CD4-positive, alpha-beta memory T cell (primary cell): ENCODE measurements around the gene RTF1. TPM values are rescaled to one million over a fixed set of nuclear protein-coding genes. Genes with fewer than 3 reads are reported as not detected.

Source experiments
- CTCF ChIA-PET: fragments of 350-600 bp; sonication (Branson Sonifier 250); formaldehyde crosslinking; loops from one replicate; lab custom pipeline; 2021; ENCODE audit warnings: inconsistent platforms; ENCODE audit not compliant: partially characterized antibody; lab: Charles Lee
- POLR2A ChIA-PET: fragments of 350-600 bp; sonication (Branson Sonifier 250); formaldehyde crosslinking; loops from one replicate; lab custom pipeline; 2021; ENCODE audit not compliant: partially characterized antibody; lab: Charles Lee
- DNase-seq, 5 donors: peaks; one replicate each; pipeline versions ENCODE4 v3.0.0 to v3.0.0-alpha.2; 2020 to 2022; ENCODE audit warnings: mixed read lengths in 1 of 5
- H3K27ac ChIP-seq: one replicate; pipeline ENCODE4 v1.7.0; 2013; ENCODE audit warnings: low read depth, low read length
- H3K27me3 ChIP-seq: 2 replicates; pipeline ENCODE4 v1.7.0; 2013; ENCODE audit warnings: mild to moderate bottlenecking, low read length, moderate library complexity; ENCODE audit not compliant: insufficient read depth
- H3K36me3 ChIP-seq: 2 replicates; pipeline ENCODE4 v1.7.0; 2013; ENCODE audit warnings: mild to moderate bottlenecking, low read length, moderate library complexity; ENCODE audit not compliant: insufficient read depth
- H3K4me1 ChIP-seq: 2 replicates; pipeline ENCODE4 v1.7.0; 2013; ENCODE audit warnings: mild to moderate bottlenecking, low read length, moderate library complexity; ENCODE audit not compliant: insufficient read depth
- H3K4me3 ChIP-seq, 2 donors: one replicate each; pipeline ENCODE4 v1.7.0; 2013; ENCODE audit warnings: low read length in 2 of 2, mild to moderate bottlenecking in 1 of 2
- H3K9me3 ChIP-seq, 2 donors: one replicate each; pipeline ENCODE4 v1.7.0; 2013; ENCODE audit warnings: low read length in 2 of 2, control low read depth in 1 of 2; ENCODE audit not compliant: control insufficient read depth in 1 of 2
- H3K27ac Mint-ChIP-seq, 7 donors: one replicate each; pipeline ENCODE4 v1.8.0; 2020 to 2021; ENCODE audit warnings: mixed read lengths in 7 of 7, mild to moderate bottlenecking in 6 of 7, inconsistent platforms in 3 of 7, moderate library complexity in 3 of 7
- H3K27me3 Mint-ChIP-seq, 2 donors: one replicate each; pipeline ENCODE4 v1.8.0; 2020 to 2021; ENCODE audit warnings: mixed read lengths in 2 of 2
- H3K36me3 Mint-ChIP-seq, 2 donors: one replicate each; pipeline ENCODE4 v1.8.0; 2020 to 2021; ENCODE audit warnings: mixed read lengths in 2 of 2, inconsistent platforms in 1 of 2, mild to moderate bottlenecking in 1 of 2
- H3K4me1 Mint-ChIP-seq, 4 donors: one replicate each; pipeline ENCODE4 v1.8.0; 2020 to 2021; ENCODE audit warnings: mixed read lengths in 4 of 4, mild to moderate bottlenecking in 1 of 4
- H3K4me3 Mint-ChIP-seq, 8 donors: one replicate each; pipeline ENCODE4 v1.8.0; 2020 to 2021; ENCODE audit warnings: mixed read lengths in 8 of 8, mild to moderate bottlenecking in 7 of 8, moderate library complexity in 6 of 8, inconsistent platforms in 3 of 8
- H3K9me3 Mint-ChIP-seq, 8 donors: one replicate each; pipeline ENCODE4 v1.8.0; 2020 to 2021; ENCODE audit warnings: mixed read lengths in 8 of 8, mild to moderate bottlenecking in 5 of 8, inconsistent platforms in 3 of 8, moderate library complexity in 1 of 8
- intact Hi-C: fragments of 100-400 bp; cut with micrococcal nuclease; formaldehyde crosslinking; loops from one replicate; pipeline ENCODE4 v1.15.1; 2023
- polyA plus RNA-seq, 2 donors: library from polyadenylated mRNA; unstranded; fragments of 300-500 nt; fragmentation: Illumina TruSeq; gene quantifications; one replicate each; pipeline ENCODE4 v1.2.3, GENCODE V29; 2021
- total RNA-seq, 2 experiments: library from RNA; stranded (reverse); gene quantifications; one replicate each; pipeline ENCODE4 v1.2.3, GENCODE V29; 2021

RTF1 gene
- total and polyA plus RNA-seq, 4 experiments from 2014 or later, result 7.4 to 35.9 (median 30.8) TPM

DNA sequence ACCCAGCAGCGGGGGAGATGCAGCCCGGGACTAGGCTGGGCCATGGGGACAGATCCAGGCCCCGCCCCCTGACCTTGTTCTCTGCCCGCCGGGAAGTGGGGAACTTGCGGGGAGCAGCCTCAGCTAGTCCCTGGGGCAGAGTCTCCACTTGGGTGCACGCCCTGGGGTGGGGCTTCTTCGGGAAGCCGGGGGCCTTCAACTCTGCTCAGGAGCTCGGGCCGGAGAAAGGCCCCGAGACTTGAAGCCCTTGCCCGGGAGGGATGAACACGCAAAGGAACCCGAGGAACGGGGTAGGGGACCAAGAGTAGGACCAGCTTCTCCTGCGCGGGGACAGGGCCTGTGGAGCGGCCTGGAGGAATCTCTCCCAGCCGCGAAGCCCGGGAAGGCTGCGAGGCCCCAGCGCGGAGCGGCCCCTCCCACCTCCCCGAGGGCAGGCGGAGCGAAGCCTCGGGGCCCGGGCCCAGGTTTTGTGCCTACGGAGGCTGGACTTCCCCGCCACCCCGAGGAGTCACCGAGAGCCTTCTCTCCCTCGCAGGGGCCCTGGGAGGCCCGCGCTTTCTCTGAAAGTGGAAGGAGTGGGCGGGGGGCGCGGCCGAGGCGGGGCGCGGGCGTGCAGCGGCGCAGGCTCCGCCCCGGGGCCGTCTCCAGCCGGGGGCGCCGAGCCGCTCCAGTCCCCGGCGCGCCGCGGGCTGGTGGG, 76.5 kb downstream of the RTF1 start, which contains the start of gene ITPKA:
Gene ITPKA, plus strand, starts transcription at position 670 of the 697 bp plus-strand sequence. CDS start 54 bp downstream, outside the sequence.
- peak; percentile 62 to 87 (median 66) for DNase-seq
- intact Hi-C loops, result loop anchor here (1.0 kb wide), 1 partner anchor 9 kb away; no protein-coding TSS in a partner anchor
- H3K27me3 Mint-ChIP-seq, result peaks cover 9 to 13% of the 10 kb centered on the region in 2 donors
- peaks cover 0 to 2% of the 10 kb centered on the region in 2 donors for H3K36me3 Mint-ChIP-seq
- POLR2A ChIA-PET, result interaction anchor here (1.0 to 1.9 kb wide), 7 partner anchors 8 to 51 kb away, joined by 3 to 10 read pairs (median 4); partner anchors contain the start of genes LTK and RPAP1
- Histone ChIP-seq H3K27me3 (peaks cover 19% of the 10 kb centered on the region), H3K4me3 (peak within 1 kb of the TSS; percentile 27 to 55), H3K9me3 (no peaks in the 10 kb centered on the region), H3K4me1 (peaks cover 39% of the 10 kb centered on the region), H3K27ac (peak within 1 kb of the TSS; percentile 48), H3K36me3 (no peaks in the 10 kb centered on the region)
- H3K27ac Mint-ChIP-seq, result peak within 1 kb of the TSS in 6 of 7 donors; percentile 42 to 79 (median 57)
- no peaks in the 10 kb centered on the region for H3K9me3 Mint-ChIP-seq
- peak within 1 kb of the TSS; percentile 79 to 91 (median 87) for H3K4me3 Mint-ChIP-seq
- peaks cover 11 to 23% (median 15%) of the 10 kb centered on the region in 4 donors for H3K4me1 Mint-ChIP-seq
- CTCF ChIA-PET, result interaction anchor here (0.6 to 2.2 kb wide), 3 partner anchors 14 to 179 kb away, joined by 3 to 7 read pairs (median 6); no protein-coding TSS in a partner anchor

DNA sequence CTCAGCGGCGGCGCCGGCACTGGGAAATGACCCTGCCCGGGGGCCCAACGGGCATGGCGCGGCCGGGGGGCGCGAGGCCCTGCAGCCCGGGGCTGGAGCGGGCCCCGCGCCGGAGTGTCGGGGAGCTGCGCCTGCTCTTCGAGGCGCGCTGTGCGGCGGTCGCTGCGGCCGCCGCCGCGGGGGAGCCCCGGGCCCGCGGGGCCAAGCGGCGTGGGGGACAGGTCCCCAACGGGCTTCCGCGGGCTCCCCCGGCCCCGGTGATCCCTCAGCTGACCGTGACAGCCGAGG, 77.0 kb downstream of the RTF1 start:
- Histone ChIP-seq H3K27ac (no peak overlapping the region), H3K27me3 (peaks cover 19% of the 10 kb centered on the region), H3K9me3 (no peaks in the 10 kb centered on the region), H3K4me1 (peaks cover 39% of the 10 kb centered on the region), H3K36me3 (no peaks in the 10 kb centered on the region), H3K4me3 (peak overlapping the region in 1 of 2 donors; percentile 45)
- Mint-ChIP-seq H3K4me3 (no peak overlapping the region), H3K36me3 (peaks cover 0 to 2% of the 10 kb centered on the region in 2 donors), H3K9me3 (no peaks in the 10 kb centered on the region), H3K4me1 (peaks cover 11 to 23% (median 15%) of the 10 kb centered on the region in 4 donors), H3K27me3 (peaks cover 14 to 18% of the 10 kb centered on the region in 2 donors), H3K27ac (no peak overlapping the region)
- intact Hi-C loops, result loop anchor here (1.0 kb wide), 1 partner anchor 8 kb away; no protein-coding TSS in a partner anchor
- DNase-seq, result no peak
- ChIA-PET POLR2A (interaction anchor here (1.0 to 1.9 kb wide), 8 partner anchors 8 to 50 kb away, joined by 3 to 10 read pairs (median 4); partner anchors contain the start of genes LTK and RPAP1), CTCF (interaction anchor here (0.6 to 2.2 kb wide), 2 partner anchors 13 to 179 kb away, joined by 3 to 7 read pairs; no protein-coding TSS in a partner anchor)

DNA sequence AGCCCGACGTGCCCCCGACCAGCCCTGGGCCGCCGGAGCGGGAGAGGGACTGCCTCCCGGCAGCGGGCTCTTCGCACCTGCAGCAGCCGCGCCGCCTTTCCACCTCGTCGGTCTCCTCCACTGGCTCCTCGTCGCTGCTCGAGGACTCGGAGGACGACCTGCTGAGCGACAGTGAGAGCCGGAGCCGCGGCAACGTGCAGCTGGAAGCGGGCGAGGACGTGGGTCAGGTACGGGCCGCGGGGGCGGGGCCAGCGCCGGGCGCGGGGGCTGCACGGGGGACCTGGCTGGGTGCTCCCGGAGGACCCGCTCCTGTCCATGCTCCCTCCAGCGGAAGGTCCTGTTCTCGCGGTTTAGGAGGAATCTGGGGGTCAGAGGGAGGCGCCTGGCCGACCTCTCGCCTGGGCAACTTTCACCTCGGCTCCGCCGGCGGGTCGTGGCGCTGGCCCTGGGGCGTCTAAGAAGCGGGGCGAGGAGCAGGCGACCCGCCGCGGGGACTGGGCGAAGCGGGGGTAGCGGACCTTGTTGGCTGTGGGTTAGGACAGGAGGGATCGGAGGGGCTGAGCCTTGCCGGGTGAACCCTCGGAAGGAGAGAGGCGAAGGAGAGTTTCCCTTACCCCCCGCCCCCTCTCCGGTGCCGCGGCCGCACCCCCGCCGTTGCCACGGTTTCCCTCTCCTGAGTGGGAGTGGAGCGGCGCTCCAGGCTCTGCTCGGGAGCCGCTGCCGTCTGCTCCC, 77.5 kb downstream of the RTF1 start:
- intact Hi-C loops, result no loop called here
- no peak overlapping the region for H3K27ac ChIP-seq
- H3K4me1 ChIP-seq, result peaks cover 39% of the 10 kb centered on the region
- H3K27me3 Mint-ChIP-seq, result peaks cover 18 to 20% of the 10 kb centered on the region in 2 donors
- peak overlapping the region in 1 of 2 donors; percentile 45 for H3K4me3 ChIP-seq
- DNase-seq, result peak in 3 of 5 donors; percentile 35 to 44 (median 39)
- no peaks in the 10 kb centered on the region for H3K9me3 Mint-ChIP-seq
- H3K4me1 Mint-ChIP-seq, result peaks cover 11 to 23% (median 15%) of the 10 kb centered on the region in 4 donors
- ChIA-PET CTCF (no interaction called here), POLR2A (interaction anchor here (1.1 to 1.9 kb wide), 6 partner anchors 7 to 50 kb away, joined by 4 to 10 read pairs (median 5); partner anchors contain the start of genes LTK and RPAP1)
- H3K36me3 ChIP-seq, result no peaks in the 10 kb centered on the region
- H3K27me3 ChIP-seq, result peaks cover 19% of the 10 kb centered on the region
- H3K27ac Mint-ChIP-seq, result peak overlapping the region in 1 of 7 donors; percentile 4
- no peaks in the 10 kb centered on the region for H3K9me3 ChIP-seq
- H3K4me3 Mint-ChIP-seq, result peak overlapping the region; percentile 66 to 85 (median 73)
- H3K36me3 Mint-ChIP-seq, result peaks cover 0 to 2% of the 10 kb centered on the region in 2 donors

DNA sequence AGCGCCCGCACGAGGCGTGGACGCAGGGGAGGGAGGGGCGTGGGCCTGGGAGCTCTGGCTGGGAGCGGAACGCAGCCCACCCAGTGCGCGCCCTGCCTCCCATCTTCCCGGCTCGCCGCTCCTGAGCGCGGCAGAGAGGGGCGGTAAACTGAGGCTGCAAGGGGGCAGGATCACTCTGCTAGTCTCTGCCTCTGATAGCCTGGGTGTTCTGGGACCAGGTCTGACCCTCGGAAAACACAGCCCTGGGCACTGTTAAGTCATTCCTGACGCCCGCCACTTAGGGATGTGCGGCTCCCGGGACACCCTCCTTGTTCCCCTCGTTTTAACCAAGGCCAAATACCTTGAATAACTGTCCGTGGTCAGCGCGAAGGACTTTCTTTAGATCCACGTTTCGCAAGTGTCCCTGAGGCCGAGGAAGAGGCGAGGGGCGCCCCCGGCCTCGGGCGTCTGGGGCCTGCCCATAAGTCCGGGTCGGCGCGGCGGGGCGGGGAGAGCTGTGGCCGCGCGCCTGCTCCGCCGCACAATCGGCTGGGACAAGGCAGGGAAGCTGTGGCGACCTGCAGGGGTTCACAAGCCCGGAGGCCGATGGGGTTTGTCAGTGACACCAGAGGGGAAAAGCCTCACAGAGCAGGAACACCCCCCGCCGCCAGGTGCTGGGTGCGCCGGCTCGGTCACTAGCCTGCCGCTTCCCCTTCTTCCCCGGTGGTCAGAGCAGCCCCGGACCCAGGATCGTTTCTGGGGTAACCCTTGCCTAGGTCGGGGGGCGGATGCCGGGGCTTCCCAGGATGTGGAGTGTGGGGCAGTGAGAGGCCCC, 78.2 kb downstream of the RTF1 start:
- Mint-ChIP-seq H3K36me3 (peaks cover 0 to 2% of the 10 kb centered on the region in 2 donors), H3K27me3 (peaks cover 20 to 23% of the 10 kb centered on the region in 2 donors), H3K9me3 (no peaks in the 10 kb centered on the region), H3K4me1 (peaks cover 11 to 21% (median 15%) of the 10 kb centered on the region in 4 donors), H3K27ac (no peak overlapping the region), H3K4me3 (peak overlapping the region; percentile 48 to 80 (median 62))
- H3K4me1 ChIP-seq, result peaks cover 39% of the 10 kb centered on the region
- H3K9me3 ChIP-seq, result no peaks in the 10 kb centered on the region
- H3K4me3 ChIP-seq, result peak overlapping the region in 1 of 2 donors; percentile 45
- no peak overlapping the region for H3K27ac ChIP-seq
- peak in 4 of 5 donors; percentile 35 to 51 (median 43) for DNase-seq
- ChIA-PET CTCF (no interaction called here), POLR2A (interaction anchor here (0.6 to 1.1 kb wide), 4 partner anchors 11 to 49 kb away, joined by 3 to 5 read pairs (median 4); partner anchors contain the start of genes LTK and RPAP1)
- no peaks in the 10 kb centered on the region for H3K36me3 ChIP-seq
- H3K27me3 ChIP-seq, result peaks cover 19% of the 10 kb centered on the region
- intact Hi-C loops, result no loop called here

DNA sequence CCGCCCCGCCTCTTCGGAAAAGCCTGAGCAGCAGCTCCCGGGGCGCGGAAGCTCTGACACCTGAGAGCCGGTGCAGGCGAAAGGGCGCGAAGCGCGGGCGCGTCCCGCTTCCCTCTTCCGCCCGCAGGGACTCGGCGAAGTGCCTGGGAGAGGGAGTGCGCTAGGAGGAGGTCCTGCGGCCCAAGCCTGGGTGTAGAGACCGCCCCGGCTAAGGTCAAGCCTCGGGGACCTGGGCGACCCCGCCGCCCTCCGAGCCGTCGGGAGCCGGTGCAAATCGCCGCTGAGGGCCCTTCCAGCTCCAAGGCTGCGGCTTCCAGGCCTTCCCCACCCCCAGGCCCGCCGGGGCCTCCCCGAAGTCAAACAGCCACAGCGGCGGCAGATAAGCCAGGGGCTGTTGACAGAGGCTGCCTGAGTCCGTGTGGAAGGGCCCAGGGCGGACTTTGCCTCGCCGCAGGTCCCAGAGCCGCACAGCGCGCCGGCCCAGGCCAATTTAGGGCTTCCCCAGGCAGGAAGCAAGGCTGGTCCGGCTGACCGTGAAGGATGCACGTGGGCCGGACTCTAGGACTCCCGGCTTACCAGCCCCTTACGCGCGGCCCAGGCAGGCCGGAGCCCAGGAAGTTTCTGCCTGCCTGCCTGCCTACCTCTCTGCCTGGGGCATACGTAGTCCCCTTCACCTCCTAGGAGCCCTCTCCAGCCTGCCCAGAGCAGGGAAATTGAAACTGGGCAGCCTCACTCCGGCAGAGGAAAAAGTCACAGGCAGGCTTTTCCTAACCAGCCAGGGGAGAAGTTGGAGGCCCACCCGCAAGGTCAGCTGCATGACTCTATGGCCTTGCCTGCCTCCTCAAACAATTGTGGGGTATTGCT, 79.1 kb downstream of the RTF1 start:
- Mint-ChIP-seq H3K36me3 (peaks cover 0 to 2% of the 10 kb centered on the region in 2 donors), H3K4me3 (peak overlapping the region; percentile 48 to 80 (median 62)), H3K9me3 (no peaks in the 10 kb centered on the region), H3K4me1 (peaks cover 9 to 19% (median 15%) of the 10 kb centered on the region in 4 donors), H3K27ac (peak overlapping the region in 1 of 7 donors; percentile 18), H3K27me3 (peaks cover 23 to 25% of the 10 kb centered on the region in 2 donors)
- Histone ChIP-seq H3K27ac (no peak overlapping the region), H3K36me3 (no peaks in the 10 kb centered on the region), H3K27me3 (peaks cover 19% of the 10 kb centered on the region), H3K9me3 (no peaks in the 10 kb centered on the region), H3K4me3 (peak overlapping the region in 1 of 2 donors; percentile 45), H3K4me1 (peaks cover 42% of the 10 kb centered on the region)
- ChIA-PET POLR2A (interaction anchor here (0.6 to 1.0 kb wide), 3 partner anchors 12 to 48 kb away, joined by 3 to 4 read pairs (median 3); partner anchors contain the start of genes LTK and RPAP1), CTCF (no interaction called here)
- intact Hi-C loops, result no loop called here
- peak in 1 of 5 donors; percentile 35 for DNase-seq

DNA sequence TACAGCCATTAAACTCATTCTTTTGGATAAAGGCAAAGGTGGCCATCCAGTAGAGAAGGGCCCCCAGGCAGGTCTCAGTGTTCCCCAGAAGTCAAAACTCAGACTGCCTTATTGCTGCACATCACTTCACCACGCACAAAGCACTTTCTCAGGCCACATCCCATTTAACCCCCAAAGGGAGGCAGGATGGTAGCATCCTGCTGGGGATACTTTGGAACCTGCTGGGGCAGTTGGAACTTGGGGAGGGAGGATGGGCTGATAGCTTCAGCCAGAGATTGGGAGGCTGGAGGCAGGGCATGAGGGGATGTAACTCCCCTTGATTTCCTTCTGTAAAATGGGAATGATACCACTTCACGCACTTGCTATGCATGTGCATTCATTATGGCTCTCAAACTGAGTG, 81.8 kb downstream of the RTF1 start:
- Histone ChIP-seq H3K36me3 (no peaks in the 10 kb centered on the region), H3K9me3 (no peaks in the 10 kb centered on the region), H3K27ac (no peak overlapping the region), H3K27me3 (peaks cover 19% of the 10 kb centered on the region), H3K4me3 (no peak overlapping the region), H3K4me1 (peaks cover 40% of the 10 kb centered on the region)
- no peaks in the 10 kb centered on the region for H3K36me3 Mint-ChIP-seq
- H3K9me3 Mint-ChIP-seq, result no peaks in the 10 kb centered on the region
- CTCF ChIA-PET, result no interaction called here
- POLR2A ChIA-PET, result no interaction called here
- peaks cover 23 to 29% of the 10 kb centered on the region in 2 donors for H3K27me3 Mint-ChIP-seq
- H3K27ac Mint-ChIP-seq, result peak overlapping the region in 1 of 7 donors; percentile 16
- peak overlapping the region in 3 of 8 donors; percentile 29 to 50 (median 43) for H3K4me3 Mint-ChIP-seq
- no peak for DNase-seq
- peaks cover 7 to 33% (median 10%) of the 10 kb centered on the region in 4 donors for H3K4me1 Mint-ChIP-seq
- intact Hi-C loops, result no loop called here
